Measurements from ENCODE around the gene DIABLO.

- TF ChIP-seq ZNF146 (CRISPR knock-in tag; IDR thresholded peaks at IDR 0.05; ENCODE audit: unreplicated experiment) (no peak), HDAC2 (IDR thresholded peaks at IDR 0.05) (no peak)
Measured at GRCh38 chr12:122265476-122265875, 39.6 kb upstream of the DIABLO start.
